IMR-90 (cell line): ENCODE measurements around the gene SCYGR8. TPM values are rescaled to one million over a fixed set of nuclear protein-coding genes. Genes with fewer than 3 reads are reported as not detected.

ENCODE experiments used
- ATAC-seq: fragments of 200-7000 bp; cut with Tn5 transposase; 2 replicates; pipeline ENCODE4 v1.9.1; 2020; ENCODE audit warnings: low read depth, mild to moderate bottlenecking, moderate library complexity
- BruUV-seq: library from RNA; stranded (reverse); fragments of 400-500 nt; replicated peaks from 2 replicates; lab custom pipeline; 2021; lab: Mats Ljungman, UMichigan
- CTCF ChIA-PET: fragments of 300-600 bp; formaldehyde crosslinking; extraction: SDS; loops from one replicate; lab custom pipeline; 2021; ENCODE audit warnings: antibody characterized with exemption; lab: Yijun Ruan, JAX
- POLR2A ChIA-PET: fragments of 300-600 bp; sonication (Branson Sonifier 250); formaldehyde crosslinking; loops from one replicate; lab custom pipeline; 2022; ENCODE audit warnings: antibody characterized with exemption; ENCODE audit not compliant: unreplicated experiment; lab: Charles Lee
- DNase-seq: peaks from one replicate; pipeline ENCODE4 v3.0.0; 2013
- H2AFZ ChIP-seq: replicated peaks from 2 replicates; pipeline ENCODE3; 2013; ENCODE audit warnings: low read length, mild to moderate bottlenecking; ENCODE audit not compliant: poor library complexity
- H2AK5ac ChIP-seq: 2 replicates; pipeline ENCODE4 v1.6.1; 2013; ENCODE audit warnings: low read depth, low read length, inconsistent platforms
- H2AK9ac ChIP-seq: replicated peaks from 2 replicates; pipeline ENCODE3; 2013; ENCODE audit warnings: mild to moderate bottlenecking, low read depth, low read length, moderate library complexity; ENCODE audit not compliant: poor library complexity
- H2BK120ac ChIP-seq: 2 replicates; pipeline ENCODE4 v1.6.1; 2013; ENCODE audit warnings: low read depth, low read length, inconsistent platforms
- H2BK15ac ChIP-seq: 3 replicates; pipeline ENCODE4 v1.6.1; 2013; ENCODE audit warnings: low read depth, low read length, inconsistent platforms
- H2BK20ac ChIP-seq: 2 replicates; pipeline ENCODE4 v1.6.1; 2013; ENCODE audit warnings: low read depth, mild to moderate bottlenecking, inconsistent platforms, low read length, moderate library complexity
- H2BK5ac ChIP-seq: 2 replicates; pipeline ENCODE4 v1.6.1; 2013; ENCODE audit warnings: mild to moderate bottlenecking, low read depth, low read length, inconsistent platforms; ENCODE audit not compliant: poor library complexity, severe bottlenecking
- H3K14ac ChIP-seq: replicated peaks from 2 replicates; pipeline ENCODE4 v1.6.1; 2013; ENCODE audit warnings: low read depth, low read length, inconsistent platforms
- H3K18ac ChIP-seq: 2 replicates; pipeline ENCODE4 v1.6.1; 2013; ENCODE audit warnings: low read depth, low read length, control low read depth
- H3K23ac ChIP-seq: 2 replicates; pipeline ENCODE4 v1.6.1; 2013; ENCODE audit warnings: low read depth, low read length, inconsistent platforms
- H3K27ac ChIP-seq: 2 replicates; pipeline ENCODE4 v1.5.1; 2013; ENCODE audit warnings: mild to moderate bottlenecking, control low read depth, low read length; ENCODE audit not compliant: insufficient read depth
- H3K27me3 ChIP-seq: 2 replicates; pipeline ENCODE4 v1.6.1; 2013; ENCODE audit warnings: low read length; ENCODE audit not compliant: control insufficient read depth, insufficient read depth
- H3K36me3 ChIP-seq: 2 replicates; pipeline ENCODE4 v1.6.1; 2013; ENCODE audit warnings: low read length, mixed read lengths; ENCODE audit not compliant: control insufficient read depth, insufficient read depth
- H3K4ac ChIP-seq: 2 replicates; pipeline ENCODE4 v1.6.1; 2013; ENCODE audit warnings: low read depth, low read length, inconsistent platforms
- H3K4me1 ChIP-seq: 2 replicates; pipeline ENCODE4 v1.6.1; 2013; ENCODE audit warnings: low read length, mixed read lengths; ENCODE audit not compliant: control insufficient read depth, insufficient read depth
- H3K4me2 ChIP-seq: 2 replicates; pipeline ENCODE4 v1.6.1; 2013; ENCODE audit warnings: low read depth, mild to moderate bottlenecking, control low read depth, low read length, moderate library complexity
- H3K4me3 ChIP-seq: 2 replicates; pipeline ENCODE4 v1.5.1; 2013; ENCODE audit warnings: low read depth, mild to moderate bottlenecking, control low read depth, low read length, moderate library complexity; ENCODE audit not compliant: insufficient read depth
- H3K56ac ChIP-seq: 2 replicates; pipeline ENCODE4 v1.6.1; 2013; ENCODE audit warnings: low read length, inconsistent platforms; ENCODE audit not compliant: insufficient read depth; ENCODE audit errors: extremely low read depth
- H3K79me1 ChIP-seq, 2 experiments: 2 replicates each; pipeline ENCODE4 v1.6.1; 2013; ENCODE audit warnings: low read length in 2 of 2, inconsistent platforms in 1 of 2, low read depth in 1 of 2
- H3K9ac ChIP-seq: 2 replicates; pipeline ENCODE4 v1.6.1; 2013; ENCODE audit warnings: low read depth, low read length, control low read depth
- H3K9me1 ChIP-seq: 2 replicates; pipeline ENCODE4 v1.6.1; 2013; ENCODE audit warnings: low read length, inconsistent platforms; ENCODE audit not compliant: insufficient read depth
- H3K9me3 ChIP-seq: 2 replicates; pipeline ENCODE4 v1.6.1; 2013; ENCODE audit warnings: low read length; ENCODE audit not compliant: control insufficient read depth, insufficient read depth
- H4K20me1 ChIP-seq: 2 replicates; pipeline ENCODE4 v1.6.1; 2013; ENCODE audit warnings: low read length, inconsistent platforms; ENCODE audit not compliant: insufficient read depth
- H4K5ac ChIP-seq: 2 replicates; pipeline ENCODE4 v1.6.1; 2013; ENCODE audit warnings: mild to moderate bottlenecking, low read depth, low read length, control low read depth
- H4K8ac ChIP-seq, 2 experiments: 2 replicates each; pipeline ENCODE4 v1.6.1; 2013; ENCODE audit warnings: low read depth in 2 of 2, low read length in 2 of 2, control low read depth in 1 of 2, inconsistent platforms in 1 of 2
- H4K91ac ChIP-seq: 2 replicates; pipeline ENCODE4 v1.6.1; 2013; ENCODE audit warnings: low read depth, low read length, inconsistent platforms; ENCODE audit not compliant: insufficient read depth
- BHLHE40 ChIP-seq: fragments of 150-350 bp; IDR thresholded peaks from 2 replicates; pipeline ENCODE4 v1.6.1; 2016; ENCODE audit warnings: mild to moderate bottlenecking, low read depth, low read length
- CEBPB ChIP-seq: IDR thresholded peaks from 2 replicates; pipeline ENCODE4 v1.6.1; 2012; ENCODE audit warnings: low read depth, low read length, improper control_type of control experiment
- ELK1 ChIP-seq: fragments of 150-350 bp; IDR thresholded peaks from 2 replicates; pipeline ENCODE4 v1.6.1; 2016; ENCODE audit warnings: low read depth, mild to moderate bottlenecking, low read length, moderate library complexity, borderline replicate concordance
- FOS ChIP-seq: fragments of 150-350 bp; IDR thresholded peaks from 2 replicates; pipeline ENCODE4 v1.6.1; 2016; ENCODE audit warnings: low read depth, low read length
- MAFK ChIP-seq: IDR thresholded peaks from 2 replicates; pipeline ENCODE4 v1.6.1; 2012; ENCODE audit warnings: low read depth, low read length, improper control_type of control experiment
- MAZ ChIP-seq: IDR thresholded peaks from 2 replicates; pipeline ENCODE4 v1.6.1; 2012; ENCODE audit warnings: low read depth, mild to moderate bottlenecking, low read length, improper control_type of control experiment, moderate library complexity, borderline replicate concordance
- MXI1 ChIP-seq: IDR thresholded peaks from 2 replicates; pipeline ENCODE4 v1.6.1; 2012; ENCODE audit warnings: low read depth, mild to moderate bottlenecking, low read length, moderate library complexity, borderline replicate concordance
- POLR2A ChIP-seq: IDR thresholded peaks from 2 replicates; pipeline ENCODE4 v1.6.1; 2012; ENCODE audit warnings: mild to moderate bottlenecking, low read depth, low read length
- RAD21 ChIP-seq: IDR thresholded peaks from 2 replicates; pipeline ENCODE4 v1.6.1; 2012; ENCODE audit warnings: low read length, improper control_type of control experiment
- RCOR1 ChIP-seq: IDR thresholded peaks from 2 replicates; pipeline ENCODE4 v1.6.1; 2012; ENCODE audit warnings: mild to moderate bottlenecking, low read length, improper control_type of control experiment; ENCODE audit not compliant: insufficient replicate concordance
- SMC3 ChIP-seq: fragments of 150-350 bp; IDR thresholded peaks from 2 replicates; pipeline ENCODE4 v1.6.1; 2016; ENCODE audit warnings: low read depth, mild to moderate bottlenecking, antibody characterized with exemption, low read length, moderate library complexity
- USF2 ChIP-seq: fragments of 150-350 bp; IDR thresholded peaks from 2 replicates; pipeline ENCODE4 v1.6.1; 2017; ENCODE audit warnings: mild to moderate bottlenecking, antibody characterized with exemption, low read length, low read depth
- WGBS, 2 experiments: methylation state at CpG; one replicate each; pipeline versions ENCODE4 v1.1.5 to v1.1.7; 2013; ENCODE audit warnings: missing lambda C conversion rate in 2 of 2; ENCODE audit not compliant: insufficient read length in 1 of 2; ENCODE audit errors: extremely low coverage in 2 of 2; 5-methylcytosine and 5-hydroxymethylcytosine counted together
- dilution Hi-C: fragments of 300-500 bp; cut with HindIII; formaldehyde crosslinking; loops from one replicate; pipeline ENCODE4 v1.14.3; 2018; ENCODE audit warnings: low sequenced_read_pairs; ENCODE audit not compliant: unreplicated experiment
- in situ Hi-C: fragments of 300-500 bp; cut with MboI; formaldehyde crosslinking; loops from 3 replicates; pipeline ENCODE4 v1.14.3; 2019; ENCODE audit warnings: low sequenced_read_pairs, inconsistent platforms, mixed read lengths
- intact Hi-C: fragments of 100-400 bp; cut with micrococcal nuclease; formaldehyde crosslinking; loops from 2 replicates; pipeline ENCODE4 v1.10.0; 2022
- polyA plus RNA-seq, 3 experiments: library from polyadenylated mRNA; depleted of rRNA; stranded (reverse); fragments of >200 nt; gene quantifications; 2 replicates each; pipeline ENCODE4 v1.2.3, GENCODE V29; 2012; ENCODE audit warnings: low replicate concordance in 1 of 3
- total RNA-seq: library from RNA; depleted of rRNA; stranded (reverse); fragments of >200 nt; gene quantifications from 2 replicates; pipeline ENCODE4 v1.2.3, GENCODE V29; 2012

Gene SCYGR8
- total and polyA plus RNA-seq, 2 of the 4 experiments (the other 2 are of a cell fraction): not detected

- Histone ChIP-seq H2BK20ac (no peak overlapping the region), H2AK5ac (no peak overlapping the region), H2AFZ (no peak overlapping the region), H3K9me1 (no peaks in the 10 kb centered on the region), H3K9ac (no peak overlapping the region), H3K56ac (no peak overlapping the region), H4K91ac (no peak overlapping the region), H2BK15ac (no peak overlapping the region), H3K14ac (no peak overlapping the region), H2AK9ac (no peak overlapping the region), H3K23ac (no peak overlapping the region), H3K27ac (no peak overlapping the region), H3K27me3 (no peaks in the 10 kb centered on the region), H3K9me3 (no peaks in the 10 kb centered on the region), H3K4ac (no peak overlapping the region), H3K4me3 (no peak overlapping the region), H3K4me1 (no peaks in the 10 kb centered on the region), H4K8ac (no peak overlapping the region), H3K36me3 (no peaks in the 10 kb centered on the region), H3K4me2 (no peak overlapping the region), H3K79me1 (no peaks in the 10 kb centered on the region), H3K18ac (no peak overlapping the region), H2BK5ac (no peak overlapping the region), H4K20me1 (no peaks in the 10 kb centered on the region), H2BK120ac (no peak overlapping the region), H4K5ac (no peak overlapping the region)
- ChIA-PET CTCF (no interaction called here), POLR2A (no interaction called here)
- ATAC-seq (no peak), DNase-seq (no peak)
- in situ Hi-C loops: loop anchor here (10.0 kb wide), 2 partner anchors 285 to 625 kb away; partner anchors contain the start of gene AGFG1
- dilution Hi-C loops: no loop called here
- BruUV-seq: no TSS peak
- intact Hi-C loops: no loop called here
- WGBS, 2 experiments: 61 to 100% methylated on average over 2 to 8 of the region's 13 CpGs
- TF ChIP-seq USF2 (no peak), POLR2A (no peak), RAD21 (no peak), FOS (no peak), ELK1 (no peak), MAZ (no peak), RCOR1 (no peak), MXI1 (no peak), BHLHE40 (no peak), CEBPB (no peak), MAFK (no peak), SMC3 (no peak)
Measured at GRCh38 chr2:227759411-227760118, 13.9 kb downstream of the SCYGR8 start.
